ENCODE data around the gene SPG21.

The SPG21 gene

DNA sequence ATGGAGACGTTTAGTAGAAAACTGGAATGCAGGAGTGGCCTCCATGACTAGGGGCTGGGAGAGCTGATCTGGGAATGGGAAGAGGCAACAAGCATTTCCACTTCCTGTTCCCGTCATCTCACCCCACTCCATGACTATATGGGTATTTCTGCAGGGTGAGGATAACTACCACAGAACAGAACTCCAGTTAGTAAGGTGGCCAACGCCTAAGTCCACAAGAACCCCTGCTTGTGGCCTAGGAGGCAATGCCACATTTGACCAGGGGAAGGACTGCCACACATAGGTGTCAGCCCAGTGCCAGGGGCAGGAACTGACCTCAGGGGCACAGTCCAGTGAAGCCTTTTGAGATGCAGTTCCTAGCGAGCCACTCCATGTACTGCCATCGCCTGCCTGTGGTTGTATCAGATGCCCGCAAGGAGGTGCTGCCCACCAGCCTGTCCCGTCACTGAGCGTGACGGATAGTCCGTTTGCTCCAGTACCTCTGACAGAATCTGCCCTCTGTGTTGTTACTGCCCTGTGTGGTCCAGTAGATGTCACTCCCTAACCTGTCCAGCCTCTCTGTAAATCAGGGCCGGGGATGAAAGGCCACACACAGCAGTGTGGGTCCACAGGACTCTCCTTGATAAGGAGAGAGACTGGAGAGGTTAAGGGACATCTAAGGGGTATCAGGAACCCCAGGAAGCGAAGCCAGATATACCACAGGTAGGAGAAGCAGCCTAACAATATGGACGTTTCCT is 43.3 kb upstream of the SPG21 start:
- Histone ChIP-seq H2AFZ (ENCODE audit: low read length) (no peak overlapping the region), H3K9me3 (ENCODE audit: low read length) (no peaks in the 10 kb centered on the region), H3K4me1 (ENCODE audit: insufficient read depth, low read length, severe bottlenecking) (peaks cover 11% of the 10 kb centered on the region), H3K27ac (ENCODE audit: low read depth, low read length, poor library complexity, severe bottlenecking) (no peak overlapping the region), H3K9ac (ENCODE audit: low read length) (no peak overlapping the region), H3K9me2 (ENCODE audit: low read depth, low read length) (no peaks in the 10 kb centered on the region), H3K27me3 (ENCODE audit: insufficient read depth, low read length) (no peaks in the 10 kb centered on the region), H3K4me2 (ENCODE audit: low read length) (0 out of 2 replicates have a peak overlapping the region, but pooled peaks have one; percentile 4), H4K20me1 (ENCODE audit: insufficient read depth, low read length) (no peaks in the 10 kb centered on the region), H3F3A (ENCODE audit: insufficient read depth, low read length) (no peaks in the 10 kb centered on the region), H3K36me3 (ENCODE audit: insufficient read depth, low read length) (no peaks in the 10 kb centered on the region), H3K4me3 (ENCODE audit: low read depth, low read length, poor library complexity, severe bottlenecking) (no peak overlapping the region), H3K79me2 (ENCODE audit: insufficient read depth, low read length) (peaks cover 5% of the 10 kb centered on the region)
- TF ChIP-seq, protein P1, sequence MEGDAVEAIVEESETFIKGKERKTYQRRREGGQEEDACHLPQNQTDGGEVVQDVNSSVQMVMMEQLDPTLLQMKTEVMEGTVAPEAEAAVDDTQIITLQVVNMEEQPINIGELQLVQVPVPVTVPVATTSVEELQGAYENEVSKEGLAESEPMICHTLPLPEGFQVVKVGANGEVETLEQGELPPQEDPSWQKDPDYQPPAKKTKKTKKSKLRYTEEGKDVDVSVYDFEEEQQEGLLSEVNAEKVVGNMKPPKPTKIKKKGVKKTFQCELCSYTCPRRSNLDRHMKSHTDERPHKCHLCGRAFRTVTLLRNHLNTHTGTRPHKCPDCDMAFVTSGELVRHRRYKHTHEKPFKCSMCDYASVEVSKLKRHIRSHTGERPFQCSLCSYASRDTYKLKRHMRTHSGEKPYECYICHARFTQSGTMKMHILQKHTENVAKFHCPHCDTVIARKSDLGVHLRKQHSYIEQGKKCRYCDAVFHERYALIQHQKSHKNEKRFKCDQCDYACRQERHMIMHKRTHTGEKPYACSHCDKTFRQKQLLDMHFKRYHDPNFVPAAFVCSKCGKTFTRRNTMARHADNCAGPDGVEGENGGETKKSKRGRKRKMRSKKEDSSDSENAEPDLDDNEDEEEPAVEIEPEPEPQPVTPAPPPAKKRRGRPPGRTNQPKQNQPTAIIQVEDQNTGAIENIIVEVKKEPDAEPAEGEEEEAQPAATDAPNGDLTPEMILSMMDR (IDR thresholded peaks at IDR 0.05; ENCODE audit: low read length) = peak; percentile 75
- TF ChIP-seq EZH2 (IDR thresholded peaks at IDR 0.05; ENCODE audit: borderline replicate concordance, low read length) = no peak

DNA sequence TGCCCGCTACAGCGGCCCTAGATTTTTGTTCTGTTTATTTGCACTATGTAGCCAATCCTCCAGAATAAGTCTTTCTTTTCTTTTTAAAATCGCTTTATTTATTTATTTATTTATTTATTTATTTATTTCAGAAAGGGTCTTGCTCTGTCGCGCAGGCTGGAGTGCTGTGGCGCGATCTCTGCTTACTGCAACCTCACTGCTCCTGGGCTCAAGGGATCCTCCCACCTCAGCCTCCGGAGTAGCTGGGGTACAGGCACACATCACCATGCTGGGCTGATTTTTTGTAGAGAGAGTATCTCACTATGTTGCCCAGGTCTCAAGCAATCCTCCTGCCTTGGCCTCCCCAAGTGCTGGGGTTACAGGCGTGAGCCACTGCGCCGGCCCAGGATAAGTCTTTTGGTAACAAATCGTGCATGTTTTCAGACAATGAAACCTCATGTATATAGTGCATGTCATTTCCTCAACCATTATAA is 40.1 kb upstream of the SPG21 start:
- Histone ChIP-seq H3K9ac (ENCODE audit: low read length) (no peak overlapping the region), H3K9me2 (ENCODE audit: low read depth, low read length) (no peaks in the 10 kb centered on the region), H3K27me3 (ENCODE audit: insufficient read depth, low read length) (no peaks in the 10 kb centered on the region), H2AFZ (ENCODE audit: low read length) (no peak overlapping the region), H3K36me3 (ENCODE audit: insufficient read depth, low read length) (peaks cover 19% of the 10 kb centered on the region; the same call in 1 of the 2 replicates), H3K4me2 (ENCODE audit: low read length) (peak overlapping the region; percentile 93; the same call in 1 of the 2 replicates), H3K4me3 (ENCODE audit: low read depth, low read length, poor library complexity, severe bottlenecking) (peak overlapping the region; percentile 88), H3K9me3 (ENCODE audit: low read length) (no peaks in the 10 kb centered on the region), H4K20me1 (ENCODE audit: insufficient read depth, low read length) (no peaks in the 10 kb centered on the region), H3K4me1 (ENCODE audit: insufficient read depth, low read length, severe bottlenecking) (peaks cover 15% of the 10 kb centered on the region), H3F3A (ENCODE audit: insufficient read depth, low read length) (no peaks in the 10 kb centered on the region; the same call in 1 of the 2 replicates), H3K27ac (ENCODE audit: low read depth, low read length, poor library complexity, severe bottlenecking) (no peak overlapping the region), H3K79me2 (ENCODE audit: insufficient read depth, low read length) (peaks cover 5% of the 10 kb centered on the region)
- no peak for TF ChIP-seq EZH2 (IDR thresholded peaks at IDR 0.05; ENCODE audit: borderline replicate concordance, low read length)
- TF ChIP-seq, protein P1 (IDR thresholded peaks at IDR 0.05; ENCODE audit: low read length) = no peak

DNA sequence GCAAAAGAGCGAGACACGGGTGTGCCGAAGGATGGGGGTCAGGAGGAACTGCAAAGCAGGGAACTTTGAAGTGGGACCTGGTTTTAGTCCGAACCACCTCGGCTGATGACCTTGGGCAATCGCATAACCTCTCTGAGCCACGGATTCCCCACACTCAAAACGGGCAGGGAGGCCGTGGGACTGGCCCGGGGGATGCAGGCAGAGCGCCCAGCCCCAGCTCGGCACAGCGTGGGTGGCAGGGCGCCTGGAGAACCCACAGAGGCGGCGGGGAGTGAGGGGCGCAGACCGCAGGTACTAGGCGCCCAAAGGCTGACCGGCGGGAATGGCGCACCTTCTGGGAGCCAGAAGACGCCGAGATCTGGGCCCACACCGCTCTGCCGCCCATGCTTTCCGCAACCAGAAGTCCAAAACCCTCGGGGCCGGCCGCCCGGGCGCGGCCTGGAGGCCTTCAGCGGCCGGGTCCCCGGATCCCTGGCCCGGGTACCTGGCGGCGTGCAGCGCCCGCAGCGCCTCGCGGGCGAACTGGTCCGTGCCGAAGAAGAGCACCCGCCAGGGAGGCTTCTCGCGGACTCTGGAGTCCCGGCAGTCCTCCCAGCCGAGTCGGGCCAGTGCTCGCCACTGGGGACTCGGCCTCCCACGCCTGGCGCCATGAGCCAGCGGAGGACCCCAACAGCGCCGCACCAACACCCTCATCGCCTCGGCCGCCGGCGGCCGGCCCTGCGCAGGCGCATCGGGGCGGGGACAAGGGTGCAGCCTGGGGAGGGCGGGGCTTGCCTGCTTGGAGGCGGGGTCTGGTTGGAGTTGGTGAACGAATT is 39.4 kb upstream of the SPG21 start, which contains the start of gene MTFMT:
TSS of gene MTFMT (minus strand) at position 719 of the 815 bp plus-strand sequence. CDS start at position 693, 26 bp downstream.
- Histone ChIP-seq H3K79me2 (ENCODE audit: insufficient read depth, low read length) (peaks cover 5% of the 10 kb centered on the region), H3K27me3 (ENCODE audit: insufficient read depth, low read length) (no peaks in the 10 kb centered on the region), H3K4me1 (ENCODE audit: insufficient read depth, low read length, severe bottlenecking) (peaks cover 15% of the 10 kb centered on the region), H3K36me3 (ENCODE audit: insufficient read depth, low read length) (peaks cover 24% of the 10 kb centered on the region; the same call in 1 of the 2 replicates), H3K4me3 (ENCODE audit: low read depth, low read length, poor library complexity, severe bottlenecking) (peak within 1 kb of the TSS; percentile 88), H3K9me3 (ENCODE audit: low read length) (no peaks in the 10 kb centered on the region), H3F3A (ENCODE audit: insufficient read depth, low read length) (no peaks in the 10 kb centered on the region; the same call in 1 of the 2 replicates), H3K4me2 (ENCODE audit: low read length) (peak within 1 kb of the TSS; percentile 93), H2AFZ (ENCODE audit: low read length) (no peak within 1 kb of the TSS), H4K20me1 (ENCODE audit: insufficient read depth, low read length) (no peaks in the 10 kb centered on the region), H3K9ac (ENCODE audit: low read length) (peak within 1 kb of the TSS; percentile 78), H3K9me2 (ENCODE audit: low read depth, low read length) (no peaks in the 10 kb centered on the region), H3K27ac (ENCODE audit: low read depth, low read length, poor library complexity, severe bottlenecking) (no peak within 1 kb of the TSS)
- TF ChIP-seq EZH2 (IDR thresholded peaks at IDR 0.05; ENCODE audit: borderline replicate concordance, low read length) = no peak
- TF ChIP-seq, protein P1 (IDR thresholded peaks at IDR 0.05; ENCODE audit: low read length) = no peak; the same call in 1 of the 2 replicates
